Measurements from ENCODE around the gene COPB2. TPM values are rescaled to one million over a fixed set of nuclear protein-coding genes. Genes with fewer than 3 reads are reported as not detected.

Gene COPB2
- polyA plus RNA-seq (2013, experiment 1 of 2), result 123 TPM
- 124 TPM for polyA plus RNA-seq (2013, experiment 2 of 2)

DNA sequence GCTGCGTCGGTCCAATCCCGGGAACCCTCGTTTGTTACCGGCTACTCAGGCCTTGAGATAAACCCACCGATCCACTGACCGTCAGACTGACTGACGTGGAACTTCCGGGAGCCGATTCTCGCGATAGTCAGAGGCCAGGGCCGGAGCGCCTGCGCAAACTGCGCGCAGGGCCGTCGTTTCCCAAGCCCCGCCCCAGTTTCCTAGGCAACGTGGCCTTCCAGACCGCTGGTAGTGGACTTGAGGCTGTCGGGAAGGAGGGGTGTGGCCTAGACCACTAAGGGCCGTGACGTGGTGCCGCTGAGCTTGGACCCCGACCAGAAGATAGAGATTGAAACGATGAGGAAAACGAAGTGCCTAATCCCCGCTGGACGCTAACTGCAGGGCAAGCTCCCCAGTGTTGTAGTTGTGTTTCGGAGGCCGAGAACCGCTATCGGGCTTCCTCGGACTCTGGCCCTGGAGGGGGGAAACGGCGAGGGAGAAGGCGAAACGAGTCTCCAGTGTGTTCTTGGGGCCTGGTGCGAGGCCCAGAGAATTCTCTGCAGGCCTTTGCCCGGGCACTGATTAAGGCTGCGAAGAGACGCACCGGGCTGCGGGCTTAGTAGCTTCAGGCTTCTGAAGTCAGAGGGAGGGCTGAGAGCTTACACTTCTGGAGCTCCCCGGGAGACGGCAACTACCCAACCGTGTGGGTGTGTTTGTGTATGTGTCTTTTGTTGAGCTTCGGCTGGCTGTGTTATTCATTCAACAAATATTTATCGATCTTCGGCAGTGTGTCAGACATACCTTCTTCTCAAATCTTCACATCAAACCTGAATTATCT, at the start of gene COPB2:
COPB2 (minus strand) TSS at position 96 of the 817 bp plus-strand sequence. CDS start 97 bp downstream, outside the sequence.
- peak within 1 kb of the TSS; percentile 12 for H2BK15ac ChIP-seq (ENCODE audit: low read depth, poor library complexity, severe bottlenecking)
- under 1% methylated on average over 45 of the region's 52 CpGs for WGBS
- peak within 1 kb of the TSS in 1 of 2 experiments; percentile 87 for H3K14ac ChIP-seq (ENCODE audit: low read length in 2 of 2)

DNA sequence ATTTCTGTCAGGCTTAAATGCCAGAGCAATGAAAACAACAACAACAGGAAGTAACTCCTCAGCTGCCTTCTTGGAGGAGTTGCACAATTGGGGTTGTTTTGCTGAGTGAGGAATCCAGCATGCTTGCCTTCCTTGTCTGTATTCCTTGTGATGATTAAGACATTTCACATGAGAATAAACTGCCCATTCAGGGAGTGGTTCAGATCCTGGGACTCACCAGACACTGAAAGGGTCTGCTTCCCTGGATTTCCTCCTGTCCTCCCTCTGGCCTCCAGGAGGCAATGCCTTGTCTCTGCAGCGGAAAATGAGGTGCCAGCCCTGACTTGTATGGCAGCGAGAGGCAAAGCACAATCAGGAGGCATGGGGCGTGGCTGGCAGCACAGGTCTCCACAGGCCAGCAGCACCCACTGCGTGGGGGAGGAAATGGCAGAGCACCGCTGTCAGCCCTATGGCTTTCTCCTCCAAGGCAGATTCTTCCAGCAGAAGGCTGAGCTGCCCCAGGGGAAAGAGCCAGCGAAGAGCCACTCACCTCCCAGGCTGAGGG, 45.4 kb upstream of the COPB2 start:
- Histone ChIP-seq H3K9ac (ENCODE audit: low read length) (no peak overlapping the region), H3K4ac (ENCODE audit: low read depth in 1 of 2, low read length in 2 of 2) (no peak overlapping the region), H2BK15ac (ENCODE audit: low read depth, poor library complexity, severe bottlenecking) (no peak overlapping the region), H3K9me3 (ENCODE audit: control insufficient read depth, low read length) (no peaks in the 10 kb centered on the region), H4K91ac (ENCODE audit: low read length) (no peak overlapping the region), H3K4me2 (ENCODE audit: low read length, poor library complexity, severe bottlenecking) (no peak overlapping the region), H3K23ac (ENCODE audit: low read length in 2 of 2) (no peak overlapping the region), H4K8ac (ENCODE audit: low read length) (no peak overlapping the region), H3K14ac (ENCODE audit: low read length in 2 of 2) (no peak overlapping the region), H2BK12ac (ENCODE audit: low read length in 2 of 2) (peak overlapping the region in 1 of 2 experiments; percentile 38), H3K79me1 (replicated peaks; ENCODE audit: low read length, poor library complexity, severe bottlenecking) (no peaks in the 10 kb centered on the region), H2AFZ (ENCODE audit: low read depth, low read length) (no peak overlapping the region), H2AK5ac (ENCODE audit: low read length, severe bottlenecking) (no peak overlapping the region), H3K4me3 (ENCODE audit: insufficient read depth in 1 of 2, low read depth in 1 of 2, low read length in 2 of 2) (no peak overlapping the region), H3K36me3 (ENCODE audit: control insufficient read depth in 1 of 2, insufficient read depth in 2 of 2, low read depth in 1 of 2, low read length in 2 of 2) (no peaks in the 10 kb centered on the region), H2BK120ac (ENCODE audit: low read depth, low read length) (no peak overlapping the region), H3K18ac (ENCODE audit: low read depth in 1 of 2, low read length in 2 of 2) (no peak overlapping the region), H3K4me1 (ENCODE audit: control insufficient read depth, insufficient read depth, low read depth, low read length) (peaks cover 2% of the 10 kb centered on the region), H3K27me3 (ENCODE audit: control insufficient read depth in 1 of 2, insufficient read depth in 1 of 2, low read length in 2 of 2) (no peaks in the 10 kb centered on the region), H2BK5ac (ENCODE audit: low read depth, low read length, poor library complexity, severe bottlenecking) (no peak overlapping the region), H3K27ac (ENCODE audit: low read length, poor library complexity, severe bottlenecking) (no peak overlapping the region)
- WGBS, result 76% methylated on average over 6 of the region's 6 CpGs
- DNase-seq, result peak; percentile 74

More for the DNA sequence above, at the start of gene COPB2:
- Histone ChIP-seq H2AK5ac (ENCODE audit: low read length, severe bottlenecking) (peak within 1 kb of the TSS; percentile 57), H4K8ac (ENCODE audit: low read length) (peak within 1 kb of the TSS; percentile 94), H3K4me3 (ENCODE audit: insufficient read depth in 1 of 2, low read depth in 1 of 2, low read length in 2 of 2) (peak within 1 kb of the TSS; percentile 70 to 99), H2BK5ac (ENCODE audit: low read depth, low read length, poor library complexity, severe bottlenecking) (peak within 1 kb of the TSS; percentile 93), H3K4me1 (ENCODE audit: control insufficient read depth, insufficient read depth, low read depth, low read length) (peaks cover 9% of the 10 kb centered on the region), H2BK120ac (ENCODE audit: low read depth, low read length) (peak within 1 kb of the TSS; percentile 58), H3K18ac (ENCODE audit: low read depth in 1 of 2, low read length in 2 of 2) (peak within 1 kb of the TSS; percentile 94), H3K27ac (ENCODE audit: low read length, poor library complexity, severe bottlenecking) (peak within 1 kb of the TSS; percentile 99), H3K9ac (ENCODE audit: low read length) (peak within 1 kb of the TSS; percentile 100), H4K91ac (ENCODE audit: low read length) (peak within 1 kb of the TSS; percentile 94), H3K79me1 (replicated peaks; ENCODE audit: low read length, poor library complexity, severe bottlenecking) (peaks cover 12% of the 10 kb centered on the region), H3K4me2 (ENCODE audit: low read length, poor library complexity, severe bottlenecking) (peak within 1 kb of the TSS; percentile 90), H3K9me3 (ENCODE audit: control insufficient read depth, low read length) (no peaks in the 10 kb centered on the region), H3K23ac (ENCODE audit: low read length in 2 of 2) (peak within 1 kb of the TSS; percentile 41 to 83), H2BK12ac (ENCODE audit: low read length in 2 of 2) (peak within 1 kb of the TSS in 1 of 2 experiments; percentile 54), H3K27me3 (ENCODE audit: control insufficient read depth in 1 of 2, insufficient read depth in 1 of 2, low read length in 2 of 2) (no peaks in the 10 kb centered on the region), H3K36me3 (ENCODE audit: control insufficient read depth in 1 of 2, insufficient read depth in 2 of 2, low read depth in 1 of 2, low read length in 2 of 2) (peaks cover 0 to under 1% of the 10 kb centered on the region in 2 experiments), H3K4ac (ENCODE audit: low read depth in 1 of 2, low read length in 2 of 2) (peak within 1 kb of the TSS; percentile 80 to 95), H2AFZ (ENCODE audit: low read depth, low read length) (peak within 1 kb of the TSS; percentile 31)
- DNase-seq, result peak; percentile 99

DNA sequence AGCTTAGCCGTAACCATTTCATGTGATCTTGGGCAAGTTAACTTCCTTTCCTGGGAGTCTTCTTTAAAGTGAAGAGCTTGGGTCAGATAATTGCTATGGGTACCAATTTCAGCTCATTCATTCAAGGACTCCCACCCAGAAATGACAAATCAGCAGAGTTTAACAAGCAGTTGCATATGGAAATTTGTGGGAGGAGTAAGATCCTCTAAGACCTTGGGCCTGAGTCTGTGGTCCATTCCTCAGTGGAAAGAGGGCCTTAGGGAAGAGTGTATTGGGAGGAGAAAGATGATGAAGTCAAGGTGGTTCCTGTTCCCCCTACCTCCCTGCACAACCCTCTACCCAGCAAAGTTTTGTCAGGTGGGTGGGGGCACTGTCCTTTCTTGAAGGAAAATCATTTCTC, 44.8 kb upstream of the COPB2 start:
- 100% methylated on average over 1 of the region's 1 CpG for WGBS
- Histone ChIP-seq H3K9ac (ENCODE audit: low read length) (no peak overlapping the region), H3K23ac (ENCODE audit: low read length in 2 of 2) (no peak overlapping the region), H3K14ac (ENCODE audit: low read length in 2 of 2) (no peak overlapping the region), H3K4me2 (ENCODE audit: low read length, poor library complexity, severe bottlenecking) (no peak overlapping the region), H3K4me3 (ENCODE audit: insufficient read depth in 1 of 2, low read depth in 1 of 2, low read length in 2 of 2) (no peak overlapping the region), H3K79me1 (replicated peaks; ENCODE audit: low read length, poor library complexity, severe bottlenecking) (no peaks in the 10 kb centered on the region), H2BK12ac (ENCODE audit: low read length in 2 of 2) (no peak overlapping the region), H2AFZ (ENCODE audit: low read depth, low read length) (no peak overlapping the region), H3K27me3 (ENCODE audit: control insufficient read depth in 1 of 2, insufficient read depth in 1 of 2, low read length in 2 of 2) (no peaks in the 10 kb centered on the region), H3K4me1 (ENCODE audit: control insufficient read depth, insufficient read depth, low read depth, low read length) (peaks cover 2% of the 10 kb centered on the region), H3K36me3 (ENCODE audit: control insufficient read depth in 1 of 2, insufficient read depth in 2 of 2, low read depth in 1 of 2, low read length in 2 of 2) (no peaks in the 10 kb centered on the region), H3K18ac (ENCODE audit: low read depth in 1 of 2, low read length in 2 of 2) (no peak overlapping the region), H4K91ac (ENCODE audit: low read length) (no peak overlapping the region), H3K27ac (ENCODE audit: low read length, poor library complexity, severe bottlenecking) (no peak overlapping the region), H2BK120ac (ENCODE audit: low read depth, low read length) (no peak overlapping the region), H2BK5ac (ENCODE audit: low read depth, low read length, poor library complexity, severe bottlenecking) (no peak overlapping the region), H3K4ac (ENCODE audit: low read depth in 1 of 2, low read length in 2 of 2) (no peak overlapping the region), H4K8ac (ENCODE audit: low read length) (no peak overlapping the region), H2BK15ac (ENCODE audit: low read depth, poor library complexity, severe bottlenecking) (no peak overlapping the region), H2AK5ac (ENCODE audit: low read length, severe bottlenecking) (no peak overlapping the region), H3K9me3 (ENCODE audit: control insufficient read depth, low read length) (no peaks in the 10 kb centered on the region)
- DNase-seq, result no peak

DNA sequence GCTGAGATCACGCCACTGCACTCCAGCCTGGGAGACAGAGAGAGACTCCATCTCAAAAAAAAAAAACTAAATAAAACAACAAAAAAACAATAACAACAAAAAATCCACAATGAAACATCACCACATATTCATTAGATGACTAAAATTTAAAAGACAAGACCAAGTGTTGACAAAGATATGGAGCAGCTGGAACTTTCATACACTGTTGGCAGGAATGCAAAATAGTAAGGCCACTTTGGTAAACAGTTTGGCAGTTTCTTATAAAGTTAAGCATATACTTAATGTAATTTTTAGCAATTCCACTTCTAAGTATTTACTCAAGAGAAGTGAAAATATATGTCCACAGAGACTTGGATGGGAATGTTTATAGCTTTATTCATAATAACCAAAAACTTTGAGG, 43.6 kb upstream of the COPB2 start:
- Histone ChIP-seq H4K91ac (ENCODE audit: low read length) (no peak overlapping the region), H3K23ac (ENCODE audit: low read length in 2 of 2) (no peak overlapping the region), H3K27me3 (ENCODE audit: control insufficient read depth in 1 of 2, insufficient read depth in 1 of 2, low read length in 2 of 2) (no peaks in the 10 kb centered on the region), H3K4me2 (ENCODE audit: low read length, poor library complexity, severe bottlenecking) (no peak overlapping the region), H2BK5ac (ENCODE audit: low read depth, low read length, poor library complexity, severe bottlenecking) (no peak overlapping the region), H3K18ac (ENCODE audit: low read depth in 1 of 2, low read length in 2 of 2) (no peak overlapping the region), H3K14ac (ENCODE audit: low read length in 2 of 2) (no peak overlapping the region), H3K36me3 (ENCODE audit: control insufficient read depth in 1 of 2, insufficient read depth in 2 of 2, low read depth in 1 of 2, low read length in 2 of 2) (no peaks in the 10 kb centered on the region), H3K4me1 (ENCODE audit: control insufficient read depth, insufficient read depth, low read depth, low read length) (peaks cover 2% of the 10 kb centered on the region), H2BK120ac (ENCODE audit: low read depth, low read length) (no peak overlapping the region), H2AFZ (ENCODE audit: low read depth, low read length) (no peak overlapping the region), H3K79me1 (replicated peaks; ENCODE audit: low read length, poor library complexity, severe bottlenecking) (no peaks in the 10 kb centered on the region), H3K27ac (ENCODE audit: low read length, poor library complexity, severe bottlenecking) (no peak overlapping the region), H2AK5ac (ENCODE audit: low read length, severe bottlenecking) (no peak overlapping the region), H3K4me3 (ENCODE audit: insufficient read depth in 1 of 2, low read depth in 1 of 2, low read length in 2 of 2) (no peak overlapping the region), H3K9me3 (ENCODE audit: control insufficient read depth, low read length) (no peaks in the 10 kb centered on the region), H4K8ac (ENCODE audit: low read length) (no peak overlapping the region), H3K9ac (ENCODE audit: low read length) (no peak overlapping the region), H2BK12ac (ENCODE audit: low read length in 2 of 2) (no peak overlapping the region), H2BK15ac (ENCODE audit: low read depth, poor library complexity, severe bottlenecking) (no peak overlapping the region), H3K4ac (ENCODE audit: low read depth in 1 of 2, low read length in 2 of 2) (no peak overlapping the region)
- DNase-seq, result no peak
- WGBS, result 100% methylated on average over 1 of the region's 1 CpG
